ENCODE data around the gene WDR59.
"Not testable (repeated sequence)": the region's sequence is repeated elsewhere in the genome, so short reads cannot be mapped to it uniquely, and the experiment has no call there.

Gene WDR59

GRCh38 chr16:75012380-75013081 is 27.6 kb upstream of the WDR59 start:
- DNase-seq (ENCODE audit: extremely low read depth in 1 of 2, low read depth in 1 of 2) = no peak

- DNase-seq (ENCODE audit: extremely low read depth in 1 of 2, low read depth in 1 of 2) = peak in 1 of 2 donors; percentile 50
These were observed 26.8 kb upstream of the WDR59 start for GRCh38 chr16:75011634-75012307.

DNA sequence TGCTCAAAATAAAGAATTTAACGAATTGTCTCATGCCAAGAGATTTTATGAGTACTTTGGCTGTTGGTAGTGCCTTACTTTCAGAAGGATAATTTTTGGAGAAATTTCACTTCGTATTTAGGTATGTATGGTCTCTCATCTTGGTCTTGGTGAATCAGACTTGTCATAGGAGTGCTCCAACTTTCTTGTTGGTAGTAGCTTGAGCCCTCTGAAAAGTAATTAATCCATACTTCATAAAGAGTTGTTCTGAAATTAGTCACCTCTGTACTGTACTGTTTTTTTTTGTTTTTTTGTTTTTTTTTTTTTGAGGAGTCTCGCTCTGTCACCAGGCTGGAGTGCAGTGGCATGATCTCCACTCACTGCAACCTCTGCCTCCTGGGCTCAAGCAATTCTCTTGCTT is 25.5 kb upstream of the WDR59 start:
- DNase-seq (ENCODE audit: extremely low read depth in 1 of 2, low read depth in 1 of 2) = no peak

DNA sequence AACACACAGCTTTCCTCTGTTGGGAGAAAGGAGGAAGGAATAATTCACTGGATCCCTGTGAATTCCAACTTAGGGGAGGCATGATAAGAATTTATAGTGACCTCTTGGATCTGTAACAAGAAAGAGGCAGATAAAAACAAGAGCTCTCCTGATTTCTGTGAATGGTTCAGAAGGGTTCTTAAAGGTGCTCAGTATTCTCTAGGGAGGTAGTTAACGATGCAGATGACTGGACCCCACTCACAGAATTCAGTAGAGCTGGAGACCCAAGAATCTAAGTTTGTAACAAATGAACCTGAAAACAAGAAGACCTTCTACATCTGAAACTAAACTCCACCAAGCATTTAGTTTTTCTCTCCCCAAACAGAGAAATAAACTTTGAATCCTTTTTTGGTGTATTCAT is 22.5 kb upstream of the WDR59 start:
- no peak for DNase-seq (ENCODE audit: extremely low read depth in 1 of 2, low read depth in 1 of 2)

DNA sequence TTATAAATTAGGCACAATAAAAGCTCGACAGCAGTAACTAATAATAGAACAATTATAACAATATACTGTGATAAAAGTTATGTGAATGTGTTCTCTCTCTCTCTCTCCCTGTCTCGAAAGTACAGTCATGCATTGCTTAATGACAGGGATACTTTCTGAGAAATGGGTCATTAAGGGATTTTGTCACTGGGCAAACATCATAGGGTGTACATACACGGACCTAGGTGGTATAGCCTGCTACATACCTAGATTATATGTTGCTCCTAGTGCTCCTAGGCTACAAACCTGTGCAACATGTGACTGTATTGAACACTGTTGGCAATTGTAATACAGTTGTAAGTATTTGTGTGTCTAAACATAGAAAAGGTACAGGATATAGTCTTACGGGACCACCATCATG is 20.8 kb upstream of the WDR59 start:
- no peak for DNase-seq (ENCODE audit: extremely low read depth in 1 of 2, low read depth in 1 of 2)

- no peak for DNase-seq (ENCODE audit: extremely low read depth in 1 of 2, low read depth in 1 of 2)
These were observed 19.5 kb upstream of the WDR59 start for GRCh38 chr16:75004460-75004859.

DNA sequence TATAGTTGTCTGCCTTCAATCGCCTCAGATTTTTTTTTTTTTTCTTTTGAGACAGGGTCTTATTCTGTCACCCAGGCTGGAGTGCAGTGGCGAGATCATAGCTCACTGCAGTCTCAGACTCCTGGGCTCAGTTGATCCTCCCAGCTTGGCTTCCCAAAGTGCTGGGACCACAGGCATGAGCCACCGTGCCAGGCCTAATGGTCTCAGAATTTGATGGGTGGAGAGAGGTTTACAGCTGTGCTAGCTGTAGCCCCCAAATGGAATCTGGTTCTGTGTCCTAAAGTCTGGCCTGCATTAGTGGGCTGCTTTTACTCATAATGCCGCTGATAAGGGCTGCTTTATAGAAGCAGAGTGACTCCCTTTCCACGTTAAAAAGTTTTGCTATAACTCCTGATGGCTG is 19.0 kb upstream of the WDR59 start:
- DNase-seq (ENCODE audit: extremely low read depth in 1 of 2, low read depth in 1 of 2) = no peak

DNA sequence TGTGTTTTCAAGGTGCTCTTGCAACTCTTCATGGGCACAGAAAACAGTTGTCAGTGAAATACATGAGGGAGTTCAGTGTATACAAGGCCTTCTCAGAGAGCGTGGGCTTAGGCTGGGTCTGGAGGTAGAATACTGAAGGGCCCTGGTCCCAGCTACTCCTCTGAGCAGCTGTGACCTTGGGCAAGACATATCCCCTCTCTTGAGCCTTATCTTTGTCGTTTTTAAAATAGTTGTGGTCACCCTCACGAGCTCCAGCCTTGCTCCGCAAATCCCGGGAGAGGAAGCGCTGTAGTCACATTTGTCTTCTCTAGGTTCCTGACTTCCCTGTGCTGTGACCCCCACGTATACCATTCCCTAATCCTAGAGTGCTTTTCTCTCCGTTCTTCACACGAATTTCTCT is 17.6 kb upstream of the WDR59 start:
- DNase-seq (ENCODE audit: extremely low read depth in 1 of 2, low read depth in 1 of 2) = no peak

- DNase-seq (ENCODE audit: extremely low read depth in 1 of 2, low read depth in 1 of 2) = no peak
These were observed 15.7 kb upstream of the WDR59 start for GRCh38 chr16:75000481-75001081.

- DNase-seq (ENCODE audit: extremely low read depth in 1 of 2, low read depth in 1 of 2) = peak in 1 of 2 donors; percentile 45
These were observed 14.9 kb upstream of the WDR59 start for GRCh38 chr16:74999609-75000480.

GRCh38 chr16:74999219-74999608 is 14.3 kb upstream of the WDR59 start:
- DNase-seq (ENCODE audit: extremely low read depth in 1 of 2, low read depth in 1 of 2) = no peak

DNA sequence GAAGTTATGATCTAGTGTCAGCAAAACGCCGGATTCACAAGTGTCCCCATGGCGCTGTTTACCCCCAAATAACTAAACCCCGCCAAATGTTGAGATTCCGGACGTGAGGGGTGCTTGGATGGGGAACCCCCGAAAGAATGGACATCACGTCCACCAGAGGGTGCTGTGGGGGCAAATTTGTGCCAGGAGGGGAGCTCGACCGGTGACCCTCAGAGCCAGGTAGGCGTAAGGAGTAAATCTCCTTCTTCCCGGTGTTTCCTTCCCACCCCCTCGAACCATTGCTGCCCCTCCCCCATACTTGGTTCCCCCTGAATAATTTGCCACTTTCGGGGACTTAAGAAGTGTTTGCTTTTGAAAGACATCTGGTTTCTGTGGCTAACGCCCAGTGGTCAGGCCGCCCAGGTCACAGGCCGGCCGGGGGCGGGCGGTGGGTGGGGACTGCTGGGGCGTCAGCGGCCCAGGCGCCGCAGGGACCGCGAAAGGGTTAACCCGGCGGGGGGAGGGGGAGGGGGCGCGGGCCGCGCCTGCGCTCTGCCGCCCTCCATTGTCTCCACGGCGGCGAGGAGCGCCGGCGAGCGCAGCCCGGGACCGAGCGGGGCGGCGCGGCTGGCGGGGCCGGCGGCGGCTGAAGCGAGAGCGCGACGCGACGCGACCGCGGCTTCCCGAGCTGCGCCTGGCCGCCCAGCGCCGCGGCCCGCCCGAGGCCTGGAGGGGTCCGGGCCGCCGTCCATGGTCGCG is 13.7 kb upstream of the WDR59 start, which contains the start of gene ZNRF1:
TSS of gene ZNRF1 (plus strand) at position 544 of the 738 bp plus-strand sequence. CDS start 648 bp downstream, outside the sequence.
- peak; percentile 76 to 78 for DNase-seq (ENCODE audit: extremely low read depth in 1 of 2, low read depth in 1 of 2)

DNA sequence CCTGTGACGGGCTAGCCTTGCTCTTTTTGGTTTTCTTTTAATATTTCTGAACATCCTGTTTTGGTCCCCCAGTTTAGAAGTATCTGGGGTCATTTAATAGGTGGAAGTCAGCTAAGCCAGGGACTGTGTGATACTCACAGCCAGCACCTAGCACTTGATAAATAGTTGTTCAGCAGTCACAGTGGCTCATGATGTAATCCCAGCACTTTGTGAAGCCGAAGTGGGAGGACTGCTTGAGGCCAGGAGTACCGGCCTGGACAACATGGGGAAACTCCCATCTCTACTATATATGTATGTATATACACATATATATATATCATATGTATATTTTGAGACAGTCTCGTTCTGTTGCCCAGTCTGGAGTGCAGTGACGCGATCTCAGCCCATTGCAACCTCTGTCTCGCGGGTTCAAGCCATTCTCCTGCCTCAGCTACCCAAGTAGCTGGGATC is 12.1 kb upstream of the WDR59 start:
- DNase-seq (ENCODE audit: extremely low read depth in 1 of 2, low read depth in 1 of 2) = no peak

GRCh38 chr16:74995986-74996385 is 11.1 kb upstream of the WDR59 start:
- DNase-seq (ENCODE audit: extremely low read depth in 1 of 2, low read depth in 1 of 2) = no peak

DNA sequence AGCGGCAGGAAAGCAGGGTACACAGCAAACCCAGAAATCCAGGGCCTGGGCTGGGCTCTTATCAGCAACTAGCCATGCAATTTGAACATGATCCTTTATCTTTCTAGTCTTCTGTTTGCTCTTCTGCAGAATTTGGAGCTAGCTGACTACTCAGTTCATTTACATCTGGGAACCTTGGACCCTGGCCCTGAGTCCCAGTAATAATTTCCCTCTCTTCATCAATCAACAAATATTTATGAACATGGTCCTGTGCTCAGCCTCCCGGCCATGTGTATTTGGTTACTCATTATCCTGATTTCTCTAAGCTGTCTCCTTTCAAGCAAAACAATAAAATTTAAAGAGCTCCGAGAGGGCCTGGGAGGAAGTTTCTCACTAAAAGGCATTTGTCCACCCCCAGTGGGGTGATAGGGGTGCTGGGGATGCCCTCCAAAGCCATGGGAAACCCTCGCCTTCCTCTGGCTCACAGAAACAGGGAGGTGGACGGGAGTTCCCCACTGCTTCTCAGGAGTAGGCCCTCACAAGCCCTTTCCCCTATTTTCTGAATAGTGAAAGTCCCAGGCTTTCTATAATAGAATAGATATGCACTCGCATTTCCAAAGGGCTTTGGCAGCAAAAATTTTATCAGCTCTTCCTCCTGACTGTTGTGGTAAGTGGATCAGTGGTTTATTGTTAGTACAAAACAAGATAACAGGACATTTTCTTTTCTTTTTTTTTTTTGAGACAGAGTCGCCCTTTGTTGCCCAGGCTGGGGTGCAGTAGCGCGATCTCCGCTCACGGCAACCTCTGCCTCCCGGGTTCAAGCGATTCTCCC is 6.9 kb upstream of the WDR59 start:
- DNase-seq (ENCODE audit: extremely low read depth in 1 of 2, low read depth in 1 of 2) = no peak

GRCh38 chr16:74991268-74991592 is 6.3 kb upstream of the WDR59 start:
- DNase-seq (ENCODE audit: extremely low read depth in 1 of 2, low read depth in 1 of 2) = no peak

- no peak for DNase-seq (ENCODE audit: extremely low read depth in 1 of 2, low read depth in 1 of 2)
These were observed 5.9 kb upstream of the WDR59 start for GRCh38 chr16:74990832-74991231.

DNA sequence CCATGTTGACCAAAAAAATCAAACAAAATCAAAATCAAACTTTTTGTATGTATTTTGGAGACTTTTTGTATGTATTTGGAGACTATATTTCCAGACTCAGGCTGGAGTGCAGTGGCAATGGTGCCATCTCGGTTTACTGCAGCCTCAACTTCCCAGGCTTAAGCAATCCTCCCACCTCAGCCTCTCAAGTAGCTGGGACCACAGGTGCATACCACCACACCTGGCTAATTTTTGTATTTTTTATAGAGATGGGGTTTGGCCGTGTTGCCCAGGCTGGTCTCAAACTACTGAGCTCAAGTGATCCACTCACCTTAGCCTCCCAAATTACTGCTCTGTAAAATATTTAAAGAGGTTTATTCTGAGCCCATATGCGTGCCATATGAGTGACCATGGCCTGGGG is 4.9 kb upstream of the WDR59 start:
- not testable (repeated sequence) for DNase-seq (ENCODE audit: extremely low read depth in 1 of 2, low read depth in 1 of 2)

DNA sequence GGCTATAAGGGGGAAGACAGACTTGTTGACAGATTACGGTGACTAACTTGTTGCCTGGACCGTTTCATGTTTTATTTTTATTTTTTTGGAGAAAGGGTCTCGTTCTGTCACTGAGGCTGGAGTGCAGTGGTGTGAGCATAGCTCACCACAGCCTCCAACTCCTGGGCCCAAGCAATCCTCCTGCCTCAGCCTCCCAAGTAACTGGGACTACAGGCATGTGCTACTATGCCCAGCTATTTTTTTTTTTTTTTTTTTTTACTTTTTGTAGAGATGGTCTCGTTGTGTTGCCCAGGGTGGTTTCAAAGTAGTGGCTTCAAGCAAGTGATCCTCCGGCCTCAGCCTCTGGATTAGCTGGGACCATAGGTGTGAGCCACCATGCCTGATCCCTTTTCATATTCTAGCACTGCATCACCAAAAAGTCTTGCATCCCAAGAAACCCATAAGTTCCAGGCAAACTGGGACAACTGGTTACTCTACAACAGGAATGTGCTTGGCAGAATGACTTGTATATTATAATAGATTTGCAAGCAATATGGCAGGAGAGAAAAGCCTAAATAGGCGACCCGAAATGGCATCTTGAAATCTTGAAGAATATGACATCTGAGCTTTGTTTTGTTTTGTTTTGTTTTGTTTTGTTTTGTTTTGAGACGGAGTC is 2.2 kb upstream of the WDR59 start:
- DNase-seq (ENCODE audit: extremely low read depth in 1 of 2, low read depth in 1 of 2) = no peak

Measured in stimulated activated CD8-positive, alpha-beta memory T cell treated with anti-CD3 and anti-CD28 coated beads, Interleukin-7, amount 100 ng/mL, for 48 hours (primary cell).